GM21529 (cell line): ENCODE data around the gene RPLP1.

ENCODE experiments used
- ATAC-seq: cut with Tn5 transposase; IDR thresholded peaks from one replicate; pipeline ENCODE4 v1.9.1; 2021; ENCODE audit not compliant: unreplicated experiment

Gene RPLP1

GRCh38 chr15:69496001-69496400 is 43.4 kb downstream of the RPLP1 start:
- ATAC-seq: no peak

- no peak for ATAC-seq
These were observed 44.5 kb downstream of the RPLP1 start for GRCh38 chr15:69497076-69497475.

- ATAC-seq: no peak
These were observed 45.0 kb downstream of the RPLP1 start for GRCh38 chr15:69497667-69498066.

GRCh38 chr15:69498282-69498681 is 45.7 kb downstream of the RPLP1 start:
- no peak for ATAC-seq

- no peak for ATAC-seq
These were observed 46.4 kb downstream of the RPLP1 start for GRCh38 chr15:69498987-69499386.

GRCh38 chr15:69499521-69500211 is 47.0 kb downstream of the RPLP1 start:
- no peak for ATAC-seq

- no peak for ATAC-seq
These were observed 47.7 kb downstream of the RPLP1 start for GRCh38 chr15:69500339-69500738.

- ATAC-seq: no peak
These were observed 48.8 kb downstream of the RPLP1 start for GRCh38 chr15:69501456-69501855.

- no peak for ATAC-seq
These were observed 49.9 kb downstream of the RPLP1 start for GRCh38 chr15:69502470-69503045.

GRCh38 chr15:69504352-69505040 is 51.9 kb downstream of the RPLP1 start:
- no peak for ATAC-seq
